IPS DF 4.7 (cell line): ENCODE data around the gene CXCL12.
A peak's percentile ranks its signal among the peaks of the same experiment; 100 is the strongest.

ENCODE experiments used
- DNase-seq: peaks from one replicate; pipeline ENCODE4 v3.0.0-alpha.2; 2013; ENCODE audit warnings: low spot score; ENCODE audit errors: extremely low read depth

CXCL12 gene

DNA sequence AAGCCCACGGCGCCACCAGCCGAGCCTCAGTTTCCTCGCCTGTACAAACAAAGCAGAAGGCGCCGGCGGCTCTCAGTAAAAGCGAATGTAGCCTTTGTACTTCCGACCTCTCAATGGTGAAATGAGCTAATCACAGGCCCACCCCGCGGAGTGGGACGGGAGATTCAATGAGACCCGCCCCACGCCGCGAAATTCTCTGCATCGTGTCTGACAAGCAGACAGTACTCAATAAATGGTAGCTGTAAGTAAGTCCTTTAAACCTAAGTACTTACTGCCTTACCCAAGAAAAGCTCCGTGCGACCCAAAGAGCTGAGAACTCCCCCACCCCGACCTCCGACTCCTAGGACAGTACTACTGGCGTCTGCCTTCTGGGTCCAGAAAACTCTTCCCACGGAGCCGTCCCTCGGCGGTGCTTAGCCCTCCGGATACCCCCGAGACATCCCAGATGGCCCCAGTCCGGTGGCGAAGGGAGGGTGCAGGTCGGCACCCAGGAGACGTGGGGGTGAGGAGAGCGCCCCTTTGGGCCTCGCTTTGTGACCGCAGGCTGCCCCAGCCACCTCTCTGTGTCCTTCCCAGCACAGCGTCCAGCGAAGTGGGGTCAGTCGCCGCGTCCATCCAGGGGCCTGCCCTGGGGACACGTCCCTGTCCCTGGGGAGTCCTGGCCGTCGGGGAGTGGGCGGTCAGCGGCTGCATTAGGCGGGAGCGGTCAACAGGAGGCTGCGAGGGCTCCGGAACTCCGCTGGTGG is 972 bp upstream of the CXCL12 start:
- no peak for DNase-seq

DNA sequence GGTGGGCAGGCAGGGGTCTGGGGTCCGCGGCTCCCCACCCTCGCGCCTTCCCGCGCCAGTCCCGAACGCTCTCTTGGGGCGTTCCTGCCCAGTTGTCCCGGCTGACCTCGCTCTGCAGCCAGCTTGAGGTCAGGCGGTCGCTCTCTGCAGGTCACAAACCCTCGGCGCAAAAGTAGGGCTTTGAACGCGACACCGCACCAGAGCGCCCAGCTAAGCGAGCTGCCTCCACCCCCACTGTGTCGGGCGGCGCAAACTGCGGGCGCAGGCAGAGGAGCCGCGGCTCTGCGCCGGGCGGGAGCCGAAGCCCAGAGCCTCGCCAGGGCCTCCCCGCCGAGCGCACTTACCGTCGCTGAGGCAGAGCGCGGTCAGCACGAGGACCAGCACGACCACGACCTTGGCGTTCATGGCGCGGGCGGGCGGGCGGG is 284 bp downstream of the CXCL12 start:
- DNase-seq, result no peak

GRCh38 chr10:44383749-44384600 is 922 bp downstream of the CXCL12 start:
- no peak for DNase-seq

DNA sequence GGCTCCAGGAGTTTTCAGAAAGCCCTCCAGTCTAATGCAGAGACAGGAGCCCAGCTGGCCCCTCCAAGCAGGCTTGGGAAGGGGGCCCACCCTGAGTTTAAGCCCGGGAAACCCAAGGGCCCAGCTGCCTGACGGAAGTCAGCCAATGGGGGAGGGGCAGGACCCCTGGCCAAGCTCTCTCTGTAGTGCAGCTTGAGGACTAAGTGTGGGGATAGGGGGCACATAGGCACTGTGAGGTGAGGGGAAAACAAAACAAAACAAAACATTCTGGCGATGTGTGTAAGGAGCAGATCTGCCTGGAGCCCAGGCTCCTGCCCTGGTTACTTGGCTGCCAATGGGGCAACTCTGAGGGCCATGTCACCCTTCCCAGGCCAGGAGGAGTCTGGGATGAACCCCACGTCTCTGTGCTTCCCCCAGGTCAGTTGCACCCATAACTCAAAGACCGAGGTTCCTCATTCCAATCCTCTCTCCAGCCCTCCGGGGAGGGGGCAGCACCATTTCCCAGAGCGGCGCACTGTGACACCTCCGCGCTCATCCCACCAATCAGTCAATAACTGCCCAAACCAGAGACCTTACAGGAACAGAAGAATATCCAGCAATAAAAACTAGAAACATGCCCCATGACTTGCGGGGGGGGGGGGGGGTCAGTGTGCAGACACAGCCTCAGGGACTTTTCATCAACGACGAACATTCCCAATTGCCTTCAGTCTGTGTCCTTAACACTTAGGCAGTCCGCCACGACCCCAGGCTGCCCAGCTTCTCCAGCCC is 1.7 kb downstream of the CXCL12 start:
- no peak for DNase-seq

GRCh38 chr10:44382131-44382858 is 2.6 kb downstream of the CXCL12 start:
- DNase-seq, result no peak

- no peak for DNase-seq
Observed at GRCh38 chr10:44380829-44381600, 3.9 kb downstream of the CXCL12 start.

DNA sequence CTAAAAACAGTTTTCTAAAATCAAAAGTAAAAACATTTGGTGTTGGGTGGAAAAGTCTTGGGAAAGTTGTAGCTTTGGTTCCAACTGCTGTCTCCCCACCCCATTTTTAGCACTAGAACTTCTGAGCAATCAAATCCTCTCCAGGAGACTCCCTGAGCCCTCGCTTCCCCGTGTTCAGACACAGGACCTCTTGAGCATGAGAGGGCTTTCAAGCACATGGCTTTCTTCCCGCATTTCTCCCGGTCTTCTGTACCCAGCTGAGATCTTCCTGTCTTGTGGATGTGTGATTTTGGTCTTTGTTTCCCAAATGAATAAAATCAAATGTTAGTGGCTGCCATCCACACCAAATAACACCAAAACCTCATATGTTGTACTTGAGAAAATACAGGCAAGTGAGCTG is 5.0 kb downstream of the CXCL12 start:
- no peak for DNase-seq

GRCh38 chr10:44378626-44379025 is 6.3 kb downstream of the CXCL12 start:
- no peak for DNase-seq

GRCh38 chr10:44377651-44378310 is 7.1 kb downstream of the CXCL12 start:
- DNase-seq, result no peak

GRCh38 chr10:44376472-44377099 is 8.3 kb downstream of the CXCL12 start:
- no peak for DNase-seq

DNA sequence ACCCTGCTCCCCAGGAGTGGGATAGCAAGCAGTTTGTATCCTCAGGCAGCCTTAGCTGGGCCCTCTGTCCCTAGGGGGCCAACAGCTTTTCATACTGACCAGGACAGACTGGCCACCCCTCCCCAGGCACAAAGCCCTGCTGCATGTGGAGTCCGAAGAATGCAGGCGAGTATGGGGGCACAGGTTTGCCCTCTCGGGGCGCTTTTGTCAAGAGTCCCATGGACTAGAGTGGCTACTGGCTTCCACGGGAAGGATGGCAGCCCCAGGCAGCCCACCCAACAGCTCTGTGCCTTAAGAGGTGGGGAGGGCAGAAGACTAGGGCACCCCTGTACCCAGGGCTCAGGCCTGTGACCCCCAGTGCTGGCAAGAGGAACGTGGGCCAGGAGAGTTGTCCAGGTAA is 10.7 kb downstream of the CXCL12 start:
- no peak for DNase-seq

GRCh38 chr10:44373341-44373995 is 11.4 kb downstream of the CXCL12 start:
- DNase-seq, result no peak

- no peak for DNase-seq
Observed at GRCh38 chr10:44372181-44372580, 12.7 kb downstream of the CXCL12 start.

GRCh38 chr10:44370731-44371248 is 14.1 kb downstream of the CXCL12 start:
- DNase-seq, result peak; percentile 88

DNA sequence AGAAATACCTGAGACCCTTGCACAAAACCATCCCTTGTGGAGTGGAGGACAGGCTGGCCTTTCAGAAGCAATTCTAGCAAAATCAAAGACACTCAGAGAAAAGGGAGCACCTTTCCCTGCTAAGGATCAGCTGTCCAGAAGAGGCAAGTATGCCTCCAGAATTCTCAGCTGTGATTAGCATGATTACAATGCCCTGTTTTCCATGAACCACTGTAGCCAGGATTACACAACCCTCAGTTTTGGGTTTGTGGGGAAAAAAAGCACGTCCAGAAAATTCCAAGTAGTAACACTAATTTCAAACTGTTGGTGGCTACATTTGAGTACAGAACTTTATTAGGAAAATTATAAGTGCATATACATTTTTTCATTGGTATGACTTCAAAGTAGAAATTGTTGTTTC is 15.0 kb downstream of the CXCL12 start:
- DNase-seq, result no peak

DNA sequence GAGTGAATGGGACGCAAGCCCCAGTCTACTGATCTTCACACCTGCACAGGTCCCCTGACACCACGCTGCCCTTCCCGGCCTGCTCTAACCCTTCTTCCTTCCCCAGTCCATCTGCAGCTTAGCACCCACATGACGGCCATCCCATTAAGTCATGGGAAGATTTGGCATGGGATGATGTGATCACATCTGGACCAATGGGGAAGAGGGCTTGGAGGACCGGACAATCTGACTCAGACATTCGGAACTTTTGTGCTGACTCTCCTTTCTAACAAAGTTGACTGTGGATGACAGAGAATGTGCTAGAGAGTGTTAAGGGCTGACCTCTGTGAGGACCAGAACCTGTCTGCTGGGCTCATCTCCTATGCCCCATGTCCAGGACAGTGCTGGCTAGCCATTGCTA is 15.6 kb downstream of the CXCL12 start:
- no peak for DNase-seq

GRCh38 chr10:44368637-44369036 is 16.3 kb downstream of the CXCL12 start:
- DNase-seq, result no peak

DNA sequence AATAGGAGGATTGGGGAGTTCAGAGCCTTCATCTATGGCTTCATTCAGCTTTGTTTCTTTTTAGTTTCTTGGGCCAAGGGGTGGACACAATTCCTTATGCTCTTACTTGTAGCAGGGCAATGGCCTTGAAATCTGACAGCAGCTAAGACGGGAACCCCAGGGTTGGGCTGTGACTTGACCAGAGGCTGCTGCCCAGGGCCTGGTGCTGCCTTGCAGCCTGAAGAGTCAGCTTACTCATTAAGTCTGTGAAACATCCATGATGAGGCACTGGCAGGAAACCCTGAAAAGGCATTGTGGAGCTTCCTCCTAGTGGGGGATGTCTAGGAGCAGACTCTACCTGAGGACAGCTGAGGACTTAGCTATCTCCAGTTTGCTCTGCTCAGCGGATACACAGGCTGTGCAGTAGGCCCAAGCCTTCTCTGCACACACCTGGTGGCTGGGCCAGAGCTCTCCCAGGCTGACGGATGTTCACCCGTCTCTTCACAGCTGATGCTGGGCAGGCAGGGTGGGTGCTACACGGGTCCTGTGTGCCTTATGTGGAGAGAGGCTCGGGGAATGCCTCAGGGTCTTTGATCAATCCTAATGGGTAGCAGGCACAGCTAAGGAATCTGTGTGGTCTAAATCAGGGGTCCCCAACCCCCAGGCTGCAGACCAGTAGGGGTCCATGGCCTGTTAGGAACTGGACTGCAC is 17.8 kb downstream of the CXCL12 start:
- no peak for DNase-seq
